PC-3 (cell line): ENCODE measurements around the gene FRMPD4. TPM values are rescaled to one million over a fixed set of nuclear protein-coding genes. Genes with fewer than 3 reads are reported as not detected.

Source experiments
- ATAC-seq: fragments of 200-7000 bp; cut with Tn5 transposase; 2 replicates; pipeline ENCODE4 v1.9.1; 2020; ENCODE audit warnings: mild to moderate bottlenecking, moderate library complexity
- BruUV-seq: library from RNA; stranded (reverse); fragments of 400-500 nt; replicated peaks from 2 replicates; lab custom pipeline; 2021; lab: Mats Ljungman, UMichigan
- CTCF ChIA-PET: fragments of 300-600 bp; sonication (Branson Sonifier 250); formaldehyde crosslinking; loops from one replicate; lab custom pipeline; 2022; ENCODE audit warnings: antibody characterized with exemption; lab: Charles Lee
- POLR2A ChIA-PET: fragments of 300-600 bp; sonication (Branson Sonifier 250); formaldehyde crosslinking; loops from one replicate; lab custom pipeline; 2022; ENCODE audit warnings: antibody characterized with exemption; ENCODE audit not compliant: unreplicated experiment; lab: Charles Lee
- DNase-seq: peaks from one replicate; pipeline ENCODE4 v3.0.0-alpha.2; 2015
- H2AFZ ChIP-seq: fragments of 300-600 bp; sonication (generic); 2 replicates; pipeline ENCODE4 v1.6.0; 2016; ENCODE audit warnings: antibody characterized with exemption, low read length
- H3F3A ChIP-seq: fragments of 300-600 bp; sonication (generic); one replicate; pipeline ENCODE4 v1.6.0; 2017; ENCODE audit warnings: antibody characterized with exemption, low read length, control low read depth, mild to moderate bottlenecking; ENCODE audit not compliant: unreplicated experiment
- H3K27ac ChIP-seq: fragments of 300-600 bp; sonication (generic); 2 replicates; pipeline ENCODE4 v1.5.1; 2016; ENCODE audit warnings: mild to moderate bottlenecking, low read length
- H3K27me3 ChIP-seq: fragments of 300-600 bp; sonication (generic); 2 replicates; pipeline ENCODE4 v1.6.1; 2016; ENCODE audit warnings: low read length, mixed read lengths
- H3K36me3 ChIP-seq: fragments of 300-600 bp; sonication (generic); 2 replicates; pipeline ENCODE4 v1.6.1; 2016; ENCODE audit warnings: low read depth, mixed run types, low read length, mixed read lengths
- H3K4me1 ChIP-seq: fragments of 300-600 bp; sonication (generic); 2 replicates; pipeline ENCODE4 v1.5.1; 2016; ENCODE audit warnings: low read length; ENCODE audit not compliant: insufficient read depth
- H3K4me2 ChIP-seq: fragments of 300-600 bp; sonication (generic); 2 replicates; pipeline ENCODE4 v1.6.0; 2016; ENCODE audit warnings: low read length
- H3K4me3 ChIP-seq: fragments of 300-600 bp; sonication (generic); 2 replicates; pipeline ENCODE4 v1.5.1; 2016; ENCODE audit warnings: mild to moderate bottlenecking, low read length, mixed read lengths
- H3K79me2 ChIP-seq: fragments of 300-600 bp; sonication (generic); 2 replicates; pipeline ENCODE4 v1.6.1; 2017; ENCODE audit warnings: low read length, mixed read lengths
- H3K9ac ChIP-seq: fragments of 300-600 bp; sonication (generic); 2 replicates; pipeline ENCODE4 v1.6.0; 2016; ENCODE audit warnings: mild to moderate bottlenecking, low read length
- H3K9me2 ChIP-seq: fragments of 300-600 bp; sonication (generic); replicated peaks from 2 replicates; pipeline ENCODE4 v1.6.1; 2016; ENCODE audit warnings: mixed run types, low read length, mixed read lengths
- H3K9me3 ChIP-seq: fragments of 300-600 bp; sonication (generic); 2 replicates; pipeline ENCODE4 v1.6.1; 2016; ENCODE audit warnings: low read length, mixed read lengths
- H4K20me1 ChIP-seq: fragments of 300-600 bp; sonication (generic); 2 replicates; pipeline ENCODE4 v1.6.1; 2016; ENCODE audit warnings: low read length, mixed read lengths
- CTCF ChIP-seq: fragments of 300-600 bp; sonication (generic); conservative IDR thresholded peaks from 2 replicates; pipeline ENCODE4 v1.5.1; 2017; ENCODE audit warnings: antibody characterized with exemption, low read depth, mild to moderate bottlenecking, low read length
- EZH2 ChIP-seq: fragments of 300-600 bp; sonication (generic); IDR thresholded peaks from one replicate; pipeline ENCODE4 v1.6.1; 2017; ENCODE audit warnings: antibody characterized with exemption, mild to moderate bottlenecking, low read length; ENCODE audit not compliant: unreplicated experiment
- EZH2phosphoT487 ChIP-seq: fragments of 300-600 bp; sonication (generic); IDR thresholded peaks from 2 replicates; pipeline ENCODE4 v1.6.1; 2018; ENCODE audit warnings: mild to moderate bottlenecking, antibody characterized with exemption, low read length, borderline replicate concordance
- intact Hi-C: fragments of 100-400 bp; cut with micrococcal nuclease; formaldehyde crosslinking; loops from 2 replicates; pipeline ENCODE4 v1.9.0; 2023
- total RNA-seq: library from RNA; depleted of rRNA; stranded (reverse); fragments of >200 nt; gene quantifications from 2 replicates; pipeline ENCODE4 v1.2.3, GENCODE V29; 2014

Gene FRMPD4
- total RNA-seq, 1 experiment from 2014 or later = 0.15 TPM

- Histone ChIP-seq H3K4me1 (no peaks in the 10 kb centered on the region), H4K20me1 (no peaks in the 10 kb centered on the region), H3K36me3 (no peaks in the 10 kb centered on the region), H3K4me3 (no peak overlapping the region), H3F3A (no peaks in the 10 kb centered on the region), H2AFZ (no peak overlapping the region), H3K4me2 (no peak overlapping the region), H3K27me3 (no peaks in the 10 kb centered on the region), H3K9ac (no peak overlapping the region), H3K27ac (no peak overlapping the region), H3K9me2 (no peaks in the 10 kb centered on the region), H3K79me2 (no peaks in the 10 kb centered on the region), H3K9me3 (no peaks in the 10 kb centered on the region)
- BruUV-seq = no TSS peak
- TF ChIP-seq EZH2phosphoT487 (no peak), CTCF (no peak), EZH2 (no peak)
- ChIA-PET CTCF (no interaction called here), POLR2A (no interaction called here)
- intact Hi-C loops = no loop called here
- no peak for ATAC-seq
- no peak for DNase-seq
These were observed 214.6 kb downstream of the FRMPD4 start for GRCh38 chrX:12352922-12353321.

- H3K9ac ChIP-seq = peak overlapping the region; percentile 57
- BruUV-seq = no TSS peak
- CTCF ChIA-PET = no interaction called here
These were observed 222.1 kb downstream of the FRMPD4 start for GRCh38 chrX:12360383-12360782.

More at GRCh38 chrX:12360383-12360782, 222.1 kb downstream of the FRMPD4 start:
- Histone ChIP-seq H3K9me3 (no peaks in the 10 kb centered on the region), H3K79me2 (no peaks in the 10 kb centered on the region), H3K36me3 (no peaks in the 10 kb centered on the region), H3K9me2 (no peaks in the 10 kb centered on the region), H3K27ac (peak overlapping the region; percentile 95), H3K27me3 (no peaks in the 10 kb centered on the region), H4K20me1 (no peaks in the 10 kb centered on the region), H3K4me3 (peak overlapping the region; percentile 29; the same call in 1 of the 2 replicates), H3K4me2 (peak overlapping the region; percentile 75), H2AFZ (no peak overlapping the region), H3F3A (peaks cover 6% of the 10 kb centered on the region), H3K4me1 (peaks cover 22% of the 10 kb centered on the region)
- intact Hi-C loops = no loop called here
- POLR2A ChIA-PET = interaction anchor here (0.6 kb wide), 1 partner anchor 150 kb away, joined by 13 read pairs; no protein-coding TSS in a partner anchor
- DNase-seq (peak; percentile 78), ATAC-seq (peak; percentile 82)
- TF ChIP-seq CTCF = no peak
- TF ChIP-seq EZH2 = no peak
- no peak for TF ChIP-seq EZH2phosphoT487
